LHCN-M2 (cell line): ENCODE measurements around the gene MBD5. TPM values are rescaled to one million over a fixed set of nuclear protein-coding genes. Genes with fewer than 3 reads are reported as not detected.
A peak's percentile ranks its signal among the peaks of the same experiment; 100 is the strongest.
"Not testable (repeated sequence)": the region's sequence is repeated elsewhere in the genome, so short reads cannot be mapped to it uniquely, and the experiment has no call there.

ENCODE experiments used
- DNase-seq: peaks from one replicate; pipeline ENCODE4 v3.0.0-alpha.2; 2012; ENCODE audit warnings: low read depth
- polyA plus RNA-seq: library from polyadenylated mRNA; unstranded; fragments of >200 nt; gene quantifications from one replicate; pipeline ENCODE4 v1.2.1, GENCODE V29; 2012; ENCODE audit warnings: missing spikeins
- total RNA-seq: library from RNA; depleted of rRNA; stranded (reverse); fragments of >200 nt; gene quantifications from 2 replicates; pipeline ENCODE4 v1.2.3, GENCODE V29; 2014; rRNA removed

MBD5 gene
- total RNA-seq, result 15.6 and 19.2 TPM in 2 replicates
- polyA plus RNA-seq, result 6.2 TPM

- peak; percentile 53 for DNase-seq
These were observed at the start of gene MBD5 for GRCh38 chr2:148021059-148021861. Gene MBD5 (plus strand): TSS chr2:148021091.

DNA sequence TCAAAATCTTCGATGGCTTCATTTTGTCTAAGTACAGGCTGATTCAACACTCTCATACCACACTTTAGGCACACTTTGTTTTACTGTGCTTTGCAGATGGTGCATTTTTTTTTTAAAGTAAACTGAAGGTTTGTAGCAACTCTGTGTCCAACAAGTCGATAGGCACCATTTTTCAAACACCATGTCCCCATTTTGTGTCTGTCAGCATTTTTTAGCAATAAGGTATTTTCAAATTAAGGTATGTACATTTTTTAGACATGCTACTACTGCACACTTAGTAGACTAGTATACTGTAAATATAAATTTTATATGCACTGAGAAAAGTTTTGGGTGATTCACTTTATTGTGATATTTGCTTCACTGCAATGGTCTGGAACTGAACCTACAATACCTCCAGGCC, 44.8 kb upstream of the MBD5 start:
- DNase-seq, result no peak

GRCh38 chr2:147977679-147978078, 43.2 kb upstream of the MBD5 start:
- DNase-seq, result no peak

- DNase-seq, result no peak
These were observed 39.9 kb upstream of the MBD5 start for GRCh38 chr2:147980940-147981528.

DNA sequence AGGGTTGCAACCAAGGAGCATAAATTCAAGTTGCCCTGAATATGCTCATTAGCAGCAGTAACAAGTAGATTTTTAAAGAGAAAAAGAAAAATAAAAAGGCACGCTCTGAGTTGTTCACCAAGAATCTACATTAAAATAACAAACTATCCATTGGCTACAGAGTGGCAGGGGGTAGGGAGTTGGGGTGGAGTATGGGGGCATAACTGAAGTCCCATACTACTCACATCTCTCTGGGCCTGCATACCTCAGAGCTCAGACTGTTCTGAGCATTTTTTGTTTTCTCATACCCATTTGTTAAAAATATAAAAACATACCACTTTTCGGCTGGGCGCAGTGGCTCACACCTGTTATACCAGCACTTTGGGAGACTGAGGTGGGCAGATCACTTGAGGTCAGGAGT, 31.8 kb upstream of the MBD5 start:
- no peak for DNase-seq

- peak; percentile 57 for DNase-seq
These were observed 31.0 kb upstream of the MBD5 start for GRCh38 chr2:147989809-147990403.

GRCh38 chr2:147994965-147995364, 25.9 kb upstream of the MBD5 start:
- DNase-seq, result not testable (repeated sequence)

GRCh38 chr2:147996828-147997227, 24.1 kb upstream of the MBD5 start:
- DNase-seq, result no peak

DNA sequence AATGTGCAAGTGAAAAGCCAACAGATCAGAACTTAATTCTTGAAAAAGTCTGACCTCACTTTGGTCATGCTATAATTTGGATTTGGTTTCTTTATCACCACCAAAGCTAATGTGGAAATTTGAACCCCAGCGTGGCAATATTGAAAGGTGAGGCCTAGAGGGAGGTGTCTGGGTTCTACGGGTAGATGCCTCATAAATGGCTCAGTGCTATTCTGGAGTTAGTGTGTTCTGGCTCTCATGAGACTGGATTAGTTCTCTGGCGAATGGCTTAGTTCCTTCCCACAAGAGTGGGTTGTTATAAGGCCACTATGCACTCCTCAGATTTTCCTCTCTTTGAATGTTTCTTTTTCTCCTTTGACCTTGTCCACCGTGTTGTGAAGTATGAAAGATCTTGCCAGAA, 22.7 kb upstream of the MBD5 start:
- peak; percentile 3 for DNase-seq

DNA sequence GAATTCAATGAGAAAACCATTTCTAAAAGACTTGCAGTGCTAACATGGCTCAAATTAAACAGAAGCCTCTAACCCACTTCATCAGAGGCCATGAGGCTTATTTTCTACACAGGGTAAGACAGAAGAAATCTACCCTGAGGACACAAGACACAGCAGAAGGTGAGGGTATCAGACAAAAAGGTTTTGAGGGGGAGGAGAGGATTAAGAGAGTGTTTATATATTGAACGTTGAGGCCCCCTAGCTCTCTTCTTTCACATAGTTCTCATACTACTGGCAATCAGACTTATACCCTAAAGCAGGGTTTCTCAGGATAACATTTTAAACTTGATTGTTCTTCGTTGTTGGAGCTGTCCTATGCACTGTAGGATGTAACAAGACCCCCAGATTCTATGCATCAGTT, 21.8 kb upstream of the MBD5 start:
- no peak for DNase-seq

GRCh38 chr2:148000095-148000494, 20.8 kb upstream of the MBD5 start:
- DNase-seq, result no peak

DNA sequence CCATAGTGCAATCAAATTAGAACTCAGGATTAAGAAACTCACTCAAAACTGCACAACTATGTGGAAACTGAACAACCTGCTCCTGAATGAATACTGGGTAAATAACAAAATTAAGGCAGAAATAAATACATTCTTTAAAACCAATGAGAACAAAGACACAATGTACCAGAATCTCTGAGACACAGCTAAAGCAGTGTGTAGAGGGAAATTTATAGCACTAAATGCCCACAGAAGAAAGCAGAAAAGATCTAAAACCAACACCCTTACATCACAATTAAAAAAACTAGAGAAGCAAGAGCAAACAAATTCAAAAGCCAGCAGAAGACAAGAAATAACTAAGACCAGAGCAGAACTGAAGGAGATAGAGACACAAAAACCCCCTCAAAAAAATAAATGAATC, 18.5 kb upstream of the MBD5 start:
- not testable (repeated sequence) for DNase-seq

DNA sequence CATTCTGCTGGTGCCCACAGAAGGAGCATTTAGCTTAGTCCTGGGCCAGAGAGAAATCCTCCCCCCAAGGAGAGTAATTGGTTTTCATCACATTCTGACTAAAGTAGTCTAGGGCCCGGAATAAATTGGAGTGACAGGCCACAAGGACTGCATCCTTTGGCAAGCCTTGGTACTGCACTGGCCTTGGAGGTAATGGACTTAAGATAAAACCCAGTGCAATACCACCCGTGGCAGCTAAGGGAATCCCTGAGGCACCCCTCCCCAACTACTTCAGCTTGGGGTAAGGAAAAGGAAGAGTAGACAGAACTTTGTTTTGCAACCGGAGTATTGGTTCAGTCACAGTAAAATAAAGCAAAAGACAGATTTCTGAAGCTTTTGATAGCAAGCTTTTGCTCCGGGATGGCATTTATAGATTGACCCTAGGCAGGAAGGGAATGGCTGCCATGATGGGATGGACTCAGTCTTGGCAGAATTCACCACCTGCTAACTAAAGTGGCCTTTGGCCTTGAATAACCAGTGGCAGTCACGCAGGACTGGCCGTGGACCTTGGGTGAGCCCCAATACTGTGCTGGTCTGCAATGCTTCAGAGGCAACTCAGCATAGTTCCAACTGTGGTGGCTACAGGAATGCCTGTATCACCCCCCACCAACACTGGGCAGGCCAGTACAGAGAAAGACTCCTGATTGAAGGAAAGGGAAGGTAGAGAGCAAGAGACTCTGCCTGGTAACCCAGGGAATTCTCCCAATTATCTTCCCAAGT, 14.5 kb upstream of the MBD5 start:
- no peak for DNase-seq

DNA sequence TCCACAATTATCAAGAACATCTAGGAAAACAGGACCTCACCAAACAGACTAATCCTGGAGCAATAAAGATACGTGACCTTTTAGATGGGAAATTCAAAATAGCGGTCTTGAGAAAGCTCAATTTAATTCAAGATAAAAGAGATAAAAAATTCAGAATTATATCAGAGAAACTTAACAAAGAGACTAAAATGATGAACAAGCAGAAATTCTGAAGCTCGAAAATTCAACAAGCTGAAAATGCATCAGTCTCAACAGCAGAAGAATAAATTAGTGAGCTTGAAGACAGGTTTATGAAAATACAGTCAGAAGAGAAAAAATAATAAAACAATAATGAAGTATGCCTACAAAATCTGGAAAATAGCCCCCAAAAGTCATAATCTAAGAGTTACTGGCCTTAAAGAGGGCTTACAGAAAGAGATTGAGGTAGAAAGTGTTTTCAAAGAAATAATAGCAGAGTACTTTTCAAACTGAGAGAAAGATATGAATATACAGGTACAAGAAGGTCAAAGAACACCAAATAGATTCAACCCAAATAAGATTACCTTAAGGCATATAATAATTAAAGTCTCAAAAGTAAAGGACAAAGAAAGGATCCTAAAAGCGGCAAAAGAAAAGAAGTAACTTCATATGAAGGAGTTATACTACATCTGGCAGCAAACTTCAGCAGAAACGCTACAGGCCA, 13.5 kb upstream of the MBD5 start:
- no peak for DNase-seq

- not testable (repeated sequence) for DNase-seq
These were observed 12.5 kb upstream of the MBD5 start for GRCh38 chr2:148008411-148008810.

DNA sequence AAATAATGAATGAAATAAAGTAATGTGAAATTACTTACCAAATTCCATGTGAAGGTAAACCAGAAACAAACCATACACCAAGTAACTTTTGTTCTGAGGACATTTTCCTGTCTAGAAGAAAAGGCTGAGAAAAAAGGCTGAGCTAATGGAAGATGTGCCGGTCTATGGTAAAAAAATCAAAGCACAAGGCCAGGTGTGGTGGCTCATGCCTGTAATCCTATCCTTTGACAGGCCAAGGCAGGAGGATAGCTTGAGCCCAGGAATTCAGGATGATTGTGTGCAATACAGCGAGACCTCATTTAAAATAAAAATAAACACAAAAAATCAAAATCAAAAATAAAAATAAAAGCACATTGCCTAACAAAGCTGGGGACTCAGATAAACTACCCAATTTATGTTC, 7.0 kb upstream of the MBD5 start:
- DNase-seq, result no peak

GRCh38 chr2:148014616-148015015, 6.3 kb upstream of the MBD5 start:
- no peak for DNase-seq

DNA sequence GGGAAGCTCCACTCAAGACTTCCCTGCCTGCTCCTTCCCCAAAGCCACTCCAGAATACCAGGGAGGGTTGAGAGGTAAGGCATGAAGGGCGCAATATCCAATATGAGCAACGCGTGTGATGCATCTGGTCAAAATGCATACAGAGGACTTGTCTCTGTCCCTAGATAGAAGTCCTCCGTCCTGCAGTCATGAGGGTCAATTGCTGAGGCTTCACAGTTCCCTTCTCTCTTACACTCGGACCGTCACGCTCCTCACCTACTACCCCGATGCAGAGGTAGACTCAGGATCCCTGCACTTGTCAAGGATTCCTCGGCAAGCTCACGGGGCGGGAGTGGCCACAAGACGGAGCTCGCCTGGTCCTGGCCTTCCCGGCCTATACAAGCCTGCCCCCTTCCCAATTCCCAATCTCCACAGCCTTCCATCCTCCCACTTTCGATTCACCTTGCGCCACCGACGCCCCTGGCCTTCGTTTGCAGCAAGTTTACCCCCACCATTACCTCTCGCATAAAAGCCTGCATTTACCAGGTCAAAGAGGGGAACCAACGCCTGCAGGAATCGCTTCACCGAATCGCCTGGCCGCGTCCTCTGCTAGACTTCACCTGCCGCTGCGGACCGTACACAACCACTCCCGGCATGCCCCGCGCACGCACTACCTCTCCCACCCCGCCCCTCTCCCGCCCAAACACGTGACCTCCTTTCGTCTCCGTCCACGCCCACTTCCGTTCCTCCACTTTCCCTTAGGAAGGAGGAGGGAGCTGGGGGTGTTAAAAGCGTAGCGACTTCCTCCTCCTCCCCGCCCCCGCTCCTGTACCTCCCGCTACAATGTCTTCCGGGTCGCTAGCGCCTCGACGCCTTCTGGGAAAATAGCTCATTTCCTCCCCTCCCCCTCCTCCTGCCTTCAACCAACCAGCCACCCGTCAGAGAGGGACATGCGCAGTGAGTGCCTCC, 506 bp upstream of the MBD5 start, which contains the start of gene ORC4:
Gene ORC4 (minus strand): TSS at position 627 of the 948 bp plus-strand sequence. CDS start 44,779 bp downstream, outside the sequence.
- peak; percentile 99 for DNase-seq

- DNase-seq, result peak; percentile 5
These were observed 995 bp downstream of the MBD5 start for GRCh38 chr2:148021886-148022285.

- DNase-seq, result no peak
These were observed 1.5 kb downstream of the MBD5 start for GRCh38 chr2:148022351-148022750.
